CD4-positive, CD25-positive, alpha-beta regulatory T cell (primary cell): ENCODE measurements around the gene SPARCL1. TPM values are rescaled to one million over a fixed set of nuclear protein-coding genes. Genes with fewer than 3 reads are reported as not detected.
"Not testable (repeated sequence)": the region's sequence is repeated elsewhere in the genome, so short reads cannot be mapped to it uniquely, and the experiment has no call there.

Experiments
- ATAC-seq, 2 donors: fragments of 150-1000 bp; cut with Tn5 transposase; one replicate each; pipeline ENCODE4 v1.10.0; 2021; ENCODE audit warnings: low read depth in 2 of 2, moderate number of reproducible peaks in 2 of 2, moderate library complexity in 1 of 2
- DNase-seq, 3 donors: peaks; one replicate each; pipeline versions ENCODE4 v3.0.0 to v3.0.0-alpha.2; 2012 to 2022; ENCODE audit warnings: mixed read lengths in 1 of 3
- H3K27ac ChIP-seq: one replicate; pipeline ENCODE4 v1.7.0; 2013; ENCODE audit warnings: mild to moderate bottlenecking, low read length; ENCODE audit not compliant: insufficient read depth, poor library complexity, severe bottlenecking
- H3K27me3 ChIP-seq: one replicate; pipeline ENCODE4 v1.7.0; 2013; ENCODE audit warnings: low read length; ENCODE audit not compliant: control insufficient read depth, insufficient read depth
- H3K36me3 ChIP-seq: one replicate; pipeline ENCODE4 v1.7.0; 2013; ENCODE audit warnings: mild to moderate bottlenecking, low read length, moderate library complexity; ENCODE audit not compliant: control insufficient read depth, insufficient read depth
- H3K4me1 ChIP-seq: 2 replicates; pipeline ENCODE4 v1.7.0; 2013; ENCODE audit warnings: mild to moderate bottlenecking, low read length; ENCODE audit not compliant: insufficient read depth, control insufficient read depth, poor library complexity, severe bottlenecking
- H3K4me3 ChIP-seq: one replicate; pipeline ENCODE4 v1.7.0; 2013; ENCODE audit warnings: low read depth, mild to moderate bottlenecking, low read length, moderate library complexity
- H3K9me3 ChIP-seq, 2 experiments: 1 replicate in 1 of 2; 2 replicates in 1 of 2; pipeline ENCODE4 v1.7.0; 2013; ENCODE audit warnings: low read length in 2 of 2, mild to moderate bottlenecking in 1 of 2, moderate library complexity in 1 of 2; ENCODE audit not compliant: control insufficient read depth in 2 of 2
- H3K27ac Mint-ChIP-seq, 3 donors: one replicate each; pipeline ENCODE4 v1.8.0; 2020 to 2022; ENCODE audit warnings: mild to moderate bottlenecking in 3 of 3, mixed read lengths in 3 of 3, moderate library complexity in 2 of 3
- H3K27me3 Mint-ChIP-seq: one replicate; pipeline ENCODE4 v1.8.0; 2022; ENCODE audit warnings: mild to moderate bottlenecking, mixed read lengths
- H3K36me3 Mint-ChIP-seq: one replicate; pipeline ENCODE4 v1.8.0; 2020; ENCODE audit warnings: mixed read lengths
- H3K4me1 Mint-ChIP-seq, 4 donors: one replicate each; pipeline ENCODE4 v1.8.0; 2020 to 2022; ENCODE audit warnings: mixed read lengths in 4 of 4, mild to moderate bottlenecking in 1 of 4
- H3K4me3 Mint-ChIP-seq, 4 donors: one replicate each; pipeline ENCODE4 v1.8.0; 2020 to 2022; ENCODE audit warnings: mild to moderate bottlenecking in 4 of 4, mixed read lengths in 4 of 4, moderate library complexity in 3 of 4
- H3K9me3 Mint-ChIP-seq, 7 donors: one replicate each; pipeline ENCODE4 v1.8.0; 2020 to 2022; ENCODE audit warnings: mixed read lengths in 7 of 7, mild to moderate bottlenecking in 3 of 7, moderate library complexity in 2 of 7
- polyA plus RNA-seq, 4 donors: library from polyadenylated mRNA; unstranded; fragments of 300-500 nt; fragmentation: Illumina TruSeq; gene quantifications; one replicate each; pipeline ENCODE4 v1.2.3, GENCODE V29; 2021
- total RNA-seq: library from RNA; stranded (reverse); gene quantifications from one replicate; pipeline ENCODE4 v1.2.3, GENCODE V29; 2022

The SPARCL1 gene
- total and polyA plus RNA-seq, 5 donors from 2014 or later: not detected

- Mint-ChIP-seq H3K4me1 (peaks cover 16 to 61% (median 41%) of the 10 kb centered on the region in 4 donors), H3K27me3 (no peaks in the 10 kb centered on the region), H3K36me3 (no peaks in the 10 kb centered on the region), H3K4me3 (no peak overlapping the region), H3K9me3 (no peaks in the 10 kb centered on the region), H3K27ac (peak overlapping the region in 1 of 3 donors; percentile 3)
- DNase-seq (no peak), ATAC-seq (no peak)
- Histone ChIP-seq H3K4me3 (no peak overlapping the region), H3K27me3 (no peaks in the 10 kb centered on the region), H3K36me3 (no peaks in the 10 kb centered on the region), H3K27ac (no peak overlapping the region), H3K9me3 (no peaks in the 10 kb centered on the region), H3K4me1 (peaks cover 6% of the 10 kb centered on the region)
Observed at GRCh38 chr4:87430038-87430437, 99.1 kb downstream of the SPARCL1 start.

- Mint-ChIP-seq H3K4me1 (peaks cover 19 to 69% (median 46%) of the 10 kb centered on the region in 4 donors), H3K27ac (no peak overlapping the region)
- no peaks in the 10 kb centered on the region for H3K9me3 ChIP-seq
Observed at GRCh38 chr4:87428979-87429378, 100.2 kb downstream of the SPARCL1 start.

GRCh38 chr4:87427518-87427868 is 101.7 kb downstream of the SPARCL1 start:
- DNase-seq: no peak
- Mint-ChIP-seq H3K9me3 (no peaks in the 10 kb centered on the region), H3K27me3 (no peaks in the 10 kb centered on the region), H3K4me3 (no peak overlapping the region), H3K4me1 (peaks cover 18 to 71% (median 49%) of the 10 kb centered on the region in 4 donors), H3K36me3 (no peaks in the 10 kb centered on the region), H3K27ac (no peak overlapping the region)
- H3K27me3 ChIP-seq: no peaks in the 10 kb centered on the region
- peaks cover 25% of the 10 kb centered on the region for H3K4me1 ChIP-seq
- no peaks in the 10 kb centered on the region for H3K9me3 ChIP-seq
- ATAC-seq: no peak
- no peaks in the 10 kb centered on the region for H3K36me3 ChIP-seq
- no peak overlapping the region for H3K27ac ChIP-seq
- no peak overlapping the region for H3K4me3 ChIP-seq

More at GRCh38 chr4:87428979-87429378, 100.2 kb downstream of the SPARCL1 start:
- ATAC-seq: no peak
- Histone ChIP-seq H3K4me3 (no peak overlapping the region), H3K36me3 (no peaks in the 10 kb centered on the region), H3K27ac (no peak overlapping the region), H3K27me3 (no peaks in the 10 kb centered on the region), H3K4me1 (peaks cover 15% of the 10 kb centered on the region)
- Mint-ChIP-seq H3K36me3 (no peaks in the 10 kb centered on the region), H3K4me3 (no peak overlapping the region), H3K27me3 (no peaks in the 10 kb centered on the region), H3K9me3 (no peaks in the 10 kb centered on the region)
- no peak for DNase-seq

GRCh38 chr4:87426865-87427517 is 102.2 kb downstream of the SPARCL1 start:
- no peak for ATAC-seq

GRCh38 chr4:87425711-87426110 is 103.5 kb downstream of the SPARCL1 start:
- Mint-ChIP-seq H3K4me1 (peaks cover 11 to 69% (median 48%) of the 10 kb centered on the region in 4 donors), H3K9me3 (no peaks in the 10 kb centered on the region), H3K36me3 (no peaks in the 10 kb centered on the region), H3K4me3 (peak overlapping the region in 3 of 4 donors; percentile 16 to 38 (median 29)), H3K27ac (peak overlapping the region in 1 of 3 donors; percentile 11), H3K27me3 (no peaks in the 10 kb centered on the region)
- DNase-seq (no peak), ATAC-seq (no peak)
- H3K9me3 ChIP-seq: no peaks in the 10 kb centered on the region
- H3K4me3 ChIP-seq: no peak overlapping the region
- no peaks in the 10 kb centered on the region for H3K27me3 ChIP-seq
- no peak overlapping the region for H3K27ac ChIP-seq
- H3K36me3 ChIP-seq: no peaks in the 10 kb centered on the region
- peaks cover 30% of the 10 kb centered on the region for H3K4me1 ChIP-seq

More at GRCh38 chr4:87426865-87427517, 102.2 kb downstream of the SPARCL1 start:
- H3K27me3 Mint-ChIP-seq: no peaks in the 10 kb centered on the region
- Histone ChIP-seq H3K27ac (no peak overlapping the region), H3K36me3 (no peaks in the 10 kb centered on the region), H3K27me3 (no peaks in the 10 kb centered on the region), H3K4me1 (peaks cover 26% of the 10 kb centered on the region), H3K9me3 (no peaks in the 10 kb centered on the region), H3K4me3 (no peak overlapping the region)
- no peak overlapping the region for H3K27ac Mint-ChIP-seq
- H3K36me3 Mint-ChIP-seq: no peaks in the 10 kb centered on the region
- H3K4me1 Mint-ChIP-seq: peaks cover 18 to 70% (median 48%) of the 10 kb centered on the region in 4 donors
- DNase-seq: no peak
- no peaks in the 10 kb centered on the region for H3K9me3 Mint-ChIP-seq
- no peak overlapping the region for H3K4me3 Mint-ChIP-seq

- not testable (repeated sequence) for ATAC-seq, H3K36me3 Mint-ChIP-seq, H3K27me3 Mint-ChIP-seq, H3K27me3 ChIP-seq, H3K9me3 Mint-ChIP-seq, DNase-seq, H3K27ac ChIP-seq, H3K9me3 ChIP-seq, H3K36me3 ChIP-seq
- peak overlapping the region; percentile 98 for H3K4me3 ChIP-seq
- Mint-ChIP-seq H3K4me1 (peaks cover 9 to 60% (median 39%) of the 10 kb centered on the region in 4 donors), H3K27ac (peak overlapping the region; percentile 39 to 80 (median 72)), H3K4me3 (peak overlapping the region; percentile 74 to 98 (median 92))
- peaks cover 28% of the 10 kb centered on the region for H3K4me1 ChIP-seq
Observed at GRCh38 chr4:87424099-87424543, 105.1 kb downstream of the SPARCL1 start.

Other genes starting within 250 kb of the SPARCL1 start
- gene HSD17B13, start 206.5 kb downstream of the SPARCL1 start, total RNA-seq: 0.52 TPM
- under 1 TPM in 1 of 4 donors, not detected in 3; 0.09 TPM for gene HSD17B13, start 206.5 kb downstream of the SPARCL1 start, polyA plus RNA-seq
- 41.0 TPM for gene HSD17B11, start 138.2 kb downstream of the SPARCL1 start, total RNA-seq
- gene HSD17B11, start 138.2 kb downstream of the SPARCL1 start, polyA plus RNA-seq: 100 to 1,000 TPM in 3 of 4 donors, 10 to 100 TPM in 1; 93.7 to 139 (median 104) TPM
- 12.5 TPM for gene NUDT9, start 106.8 kb downstream of the SPARCL1 start, total RNA-seq
- gene NUDT9, start 106.8 kb downstream of the SPARCL1 start, polyA plus RNA-seq: 10 to 100 TPM; 16.8 to 23.1 (median 21.0) TPM
- gene DSPP, start 79.2 kb upstream of the SPARCL1 start, total RNA-seq: not detected
- gene DSPP, start 79.2 kb upstream of the SPARCL1 start, polyA plus RNA-seq: not detected
- gene DMP1, start 120.9 kb upstream of the SPARCL1 start, total RNA-seq: not detected
- not detected for gene DMP1, start 120.9 kb upstream of the SPARCL1 start, polyA plus RNA-seq